Epithelial cell of proximal tubule (primary cell): ENCODE results near the gene PIERCE2. TPM values are rescaled to one million over a fixed set of nuclear protein-coding genes. Genes with fewer than 3 reads are reported as not detected.
A peak's percentile ranks its signal among the peaks of the same experiment; 100 is the strongest.
"Not testable (repeated sequence)": the region's sequence is repeated elsewhere in the genome, so short reads cannot be mapped to it uniquely, and the experiment has no call there.

Source experiments
- DNase-seq: peaks from one replicate; pipeline ENCODE4 v3.0.0-alpha.2; 2011; ENCODE audit warnings: low read depth
- H3K4me3 ChIP-seq: 2 replicates; pipeline ENCODE4 v1.5.1; 2011; ENCODE audit warnings: low read depth, mild to moderate bottlenecking, low read length
- total RNA-seq: library from RNA; depleted of rRNA; stranded (reverse); fragments of >200 nt; gene quantifications from 2 replicates; pipeline ENCODE4 v1.2.3, GENCODE V29; 2015
- TF ChIP-seq, protein P1 (sequence below): conservative IDR thresholded peaks from 2 replicates; pipeline ENCODE4 v1.5.1; 2012; ENCODE audit warnings: low read depth, mild to moderate bottlenecking, low read length

The PIERCE2 gene
- total RNA-seq, 1 donor from 2014 or later = 3.3 TPM

DNA sequence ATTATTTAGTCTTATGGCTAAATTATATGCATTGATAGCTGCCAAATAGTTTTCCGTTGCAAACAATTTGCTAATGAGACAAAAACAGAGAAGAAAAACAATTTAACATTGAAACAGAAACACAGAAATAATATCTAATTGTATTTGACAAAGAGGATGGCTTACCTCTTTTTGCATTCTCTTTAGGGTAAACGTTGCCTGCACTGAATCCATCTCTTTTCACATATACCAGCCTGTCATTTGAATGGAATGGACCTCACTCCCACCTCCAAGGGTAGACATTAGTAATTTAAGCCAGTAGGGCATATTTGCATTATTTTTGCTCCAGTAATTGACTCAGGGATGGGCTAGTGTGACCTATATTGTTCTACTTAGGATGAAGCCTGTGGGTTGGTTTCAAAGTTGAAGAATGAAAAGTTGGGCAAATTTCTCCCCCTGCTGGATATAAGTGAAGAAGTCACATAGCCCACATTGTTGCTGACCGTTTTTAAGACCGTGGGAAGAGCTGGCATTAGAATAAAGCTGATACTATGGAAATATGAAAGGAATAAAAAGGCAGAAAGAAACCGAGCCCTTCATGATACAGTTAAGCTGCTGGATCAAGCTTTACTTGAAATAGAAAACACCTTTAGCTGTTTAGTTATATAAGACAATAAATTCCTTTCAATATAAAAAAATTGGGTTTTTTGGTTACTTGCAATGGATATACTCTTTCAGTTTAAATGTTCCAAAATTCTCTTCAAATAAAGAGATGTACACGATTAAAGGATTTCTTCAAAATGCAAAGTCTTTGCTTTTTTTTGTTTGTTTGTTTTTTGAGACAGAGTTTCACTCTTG, 26.9 kb downstream of the PIERCE2 start:
- DNase-seq = peak; percentile 22
- TF ChIP-seq, protein P1, sequence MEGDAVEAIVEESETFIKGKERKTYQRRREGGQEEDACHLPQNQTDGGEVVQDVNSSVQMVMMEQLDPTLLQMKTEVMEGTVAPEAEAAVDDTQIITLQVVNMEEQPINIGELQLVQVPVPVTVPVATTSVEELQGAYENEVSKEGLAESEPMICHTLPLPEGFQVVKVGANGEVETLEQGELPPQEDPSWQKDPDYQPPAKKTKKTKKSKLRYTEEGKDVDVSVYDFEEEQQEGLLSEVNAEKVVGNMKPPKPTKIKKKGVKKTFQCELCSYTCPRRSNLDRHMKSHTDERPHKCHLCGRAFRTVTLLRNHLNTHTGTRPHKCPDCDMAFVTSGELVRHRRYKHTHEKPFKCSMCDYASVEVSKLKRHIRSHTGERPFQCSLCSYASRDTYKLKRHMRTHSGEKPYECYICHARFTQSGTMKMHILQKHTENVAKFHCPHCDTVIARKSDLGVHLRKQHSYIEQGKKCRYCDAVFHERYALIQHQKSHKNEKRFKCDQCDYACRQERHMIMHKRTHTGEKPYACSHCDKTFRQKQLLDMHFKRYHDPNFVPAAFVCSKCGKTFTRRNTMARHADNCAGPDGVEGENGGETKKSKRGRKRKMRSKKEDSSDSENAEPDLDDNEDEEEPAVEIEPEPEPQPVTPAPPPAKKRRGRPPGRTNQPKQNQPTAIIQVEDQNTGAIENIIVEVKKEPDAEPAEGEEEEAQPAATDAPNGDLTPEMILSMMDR = peak; percentile 70

DNA sequence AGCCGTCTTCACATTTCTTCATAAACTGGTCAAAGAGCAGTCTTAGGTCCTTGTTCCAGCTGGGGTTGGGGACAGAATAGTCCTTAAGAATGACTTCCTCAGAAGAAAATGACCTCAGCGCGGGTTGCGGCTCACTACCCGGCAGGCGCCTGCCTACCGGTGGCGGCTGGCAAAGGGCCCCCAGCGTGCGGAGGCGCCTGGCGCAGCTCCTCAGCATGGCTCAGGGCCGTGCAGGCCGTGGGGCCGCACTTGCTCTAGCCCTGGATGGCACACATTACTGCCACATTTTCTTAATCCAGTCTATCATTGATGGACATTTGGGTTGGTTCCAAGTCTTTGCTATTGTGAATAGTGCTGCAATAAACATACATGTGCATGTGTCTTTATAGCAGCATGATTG, 34.8 kb downstream of the PIERCE2 start:
- not testable (repeated sequence) for DNase-seq, H3K4me3 ChIP-seq

More for the DNA sequence above, 26.9 kb downstream of the PIERCE2 start:
- no peak overlapping the region for H3K4me3 ChIP-seq

- not testable (repeated sequence) for DNase-seq, H3K4me3 ChIP-seq
Observed at GRCh38 chr15:55445936-55446335, 37.6 kb downstream of the PIERCE2 start.

DNA sequence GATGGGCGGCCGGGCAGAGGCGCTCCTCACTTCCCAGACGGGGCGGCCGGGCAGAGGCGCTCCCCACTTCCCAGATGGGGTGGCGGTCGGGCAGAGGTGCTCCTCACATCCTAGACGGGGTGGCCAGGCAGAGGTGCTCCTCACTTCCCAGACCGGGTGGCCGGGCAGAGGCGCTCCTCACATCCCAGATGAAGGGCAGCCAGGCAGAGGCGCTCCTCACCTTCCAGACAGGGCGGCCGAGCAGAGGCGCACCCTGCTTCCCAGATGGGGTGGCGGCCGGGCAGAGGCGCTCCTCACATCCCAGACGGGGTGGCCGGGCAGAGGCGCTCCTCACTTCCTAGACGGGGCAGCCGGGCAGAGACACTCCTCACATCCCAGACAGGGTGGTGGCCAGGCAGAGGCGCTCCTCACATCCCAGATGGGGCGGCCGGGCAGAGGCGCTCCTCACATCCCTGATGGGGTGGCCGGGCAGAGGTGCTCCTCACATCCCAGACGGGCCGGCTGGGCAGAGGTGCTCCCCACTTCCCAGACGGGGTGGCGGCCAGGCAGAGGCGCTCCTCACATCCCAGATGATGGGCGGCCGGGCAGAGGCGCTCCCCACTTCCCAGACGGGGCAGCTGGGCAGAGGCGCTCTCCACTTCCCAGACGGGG, 38.2 kb downstream of the PIERCE2 start:
- DNase-seq = not testable (repeated sequence)

GRCh38 chr15:55447030-55447394, 38.7 kb downstream of the PIERCE2 start:
- H3K4me3 ChIP-seq, DNase-seq: not testable (repeated sequence)

More for the DNA sequence above, 38.2 kb downstream of the PIERCE2 start:
- H3K4me3 ChIP-seq = not testable (repeated sequence)

GRCh38 chr15:55457401-55458022, 49.2 kb downstream of the PIERCE2 start:
- TF ChIP-seq, protein P1 = no peak
- H3K4me3 ChIP-seq = no peak overlapping the region
- DNase-seq = no peak

GRCh38 chr15:55461447-55461846, 53.2 kb downstream of the PIERCE2 start:
- no peak for DNase-seq
- TF ChIP-seq, protein P1 = no peak

DNA sequence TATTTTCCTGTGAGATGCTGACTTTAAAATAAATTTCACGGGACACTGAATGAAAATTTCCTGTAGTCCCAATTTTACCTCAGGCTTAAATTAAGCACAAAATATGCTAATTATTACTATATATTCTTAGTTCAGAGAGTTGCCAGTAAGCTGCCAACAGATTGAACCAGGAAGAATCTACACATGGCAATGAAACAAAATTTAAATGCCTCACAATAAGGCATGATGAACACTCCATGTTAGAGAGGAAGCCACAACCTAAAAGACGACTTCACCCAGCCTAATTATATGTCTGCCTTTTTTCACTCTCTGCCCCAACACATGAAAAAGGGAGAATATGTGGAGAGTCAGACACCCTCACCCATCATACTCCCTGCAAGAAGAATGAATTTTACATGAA, 60.0 kb downstream of the PIERCE2 start:
- no peak for DNase-seq
- TF ChIP-seq, protein P1 = no peak

More at GRCh38 chr15:55461447-55461846, 53.2 kb downstream of the PIERCE2 start:
- H3K4me3 ChIP-seq = no peak overlapping the region

More for the DNA sequence above, 60.0 kb downstream of the PIERCE2 start:
- no peak overlapping the region for H3K4me3 ChIP-seq

Other genes starting within 250 kb of the PIERCE2 start
- 80.3 and 86.5 TPM in 2 replicates for gene RSL24D1, start 211.6 kb upstream of the PIERCE2 start, total RNA-seq
- 4.6 and 9.7 TPM in 2 replicates for gene RAB27A, start 118.7 kb upstream of the PIERCE2 start, total RNA-seq
- gene PIGBOS1, start 89.4 kb upstream of the PIERCE2 start, total RNA-seq = 7.4 and 13.3 TPM in 2 replicates
- 11.4 and 15.3 TPM in 2 replicates for gene PIGB, start 89.3 kb upstream of the PIERCE2 start, total RNA-seq
- 17.6 and 23.8 TPM in 2 replicates for gene CCPG1, start 136 bp upstream of the PIERCE2 start, total RNA-seq
- gene DNAAF4, start 99.7 kb downstream of the PIERCE2 start, total RNA-seq = 3.3 and 5.3 TPM in 2 replicates
- 2.2 and 2.4 TPM in 2 replicates for gene PYGO1, start 179.8 kb downstream of the PIERCE2 start, total RNA-seq